ENCODE measurements around the gene TSHR. TPM values are rescaled to one million over a fixed set of nuclear protein-coding genes. Genes with fewer than 3 reads are reported as not detected.
A peak's percentile ranks its signal among the peaks of the same experiment; 100 is the strongest.
"Not testable (repeated sequence)": the region's sequence is repeated elsewhere in the genome, so short reads cannot be mapped to it uniquely, and the experiment has no call there.

TSHR gene
- total and polyA plus RNA-seq, 3 donors from 2014 or later, result 0.87 to 0.88 TPM; not detected in 1

GRCh38 chr14:80948291-80948690, 7.1 kb upstream of the TSHR start:
- TF ChIP-seq POLR2A (IDR thresholded peaks at IDR 0.05), result no peak
- TF ChIP-seq, protein P1, sequence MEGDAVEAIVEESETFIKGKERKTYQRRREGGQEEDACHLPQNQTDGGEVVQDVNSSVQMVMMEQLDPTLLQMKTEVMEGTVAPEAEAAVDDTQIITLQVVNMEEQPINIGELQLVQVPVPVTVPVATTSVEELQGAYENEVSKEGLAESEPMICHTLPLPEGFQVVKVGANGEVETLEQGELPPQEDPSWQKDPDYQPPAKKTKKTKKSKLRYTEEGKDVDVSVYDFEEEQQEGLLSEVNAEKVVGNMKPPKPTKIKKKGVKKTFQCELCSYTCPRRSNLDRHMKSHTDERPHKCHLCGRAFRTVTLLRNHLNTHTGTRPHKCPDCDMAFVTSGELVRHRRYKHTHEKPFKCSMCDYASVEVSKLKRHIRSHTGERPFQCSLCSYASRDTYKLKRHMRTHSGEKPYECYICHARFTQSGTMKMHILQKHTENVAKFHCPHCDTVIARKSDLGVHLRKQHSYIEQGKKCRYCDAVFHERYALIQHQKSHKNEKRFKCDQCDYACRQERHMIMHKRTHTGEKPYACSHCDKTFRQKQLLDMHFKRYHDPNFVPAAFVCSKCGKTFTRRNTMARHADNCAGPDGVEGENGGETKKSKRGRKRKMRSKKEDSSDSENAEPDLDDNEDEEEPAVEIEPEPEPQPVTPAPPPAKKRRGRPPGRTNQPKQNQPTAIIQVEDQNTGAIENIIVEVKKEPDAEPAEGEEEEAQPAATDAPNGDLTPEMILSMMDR (IDR thresholded peaks at IDR 0.05), result no peak
- WGBS, 2 donors, result 23 to 50% methylated on average over 1 of the region's 1 CpG
- Histone ChIP-seq H3K27ac (no peak overlapping the region), H3K4me1 (no peaks in the 10 kb centered on the region), H3K36me3 (ENCODE audit: low read depth, missing control alignments) (no peaks in the 10 kb centered on the region), H3K4me3 (no peak overlapping the region), H3K27me3 (no peaks in the 10 kb centered on the region), H3K9me3 (no peaks in the 10 kb centered on the region)
- intact Hi-C loops (cut with DNase I; ENCODE audit: low total_unique reads), result no loop called here
- DNase-seq, result no peak

DNA sequence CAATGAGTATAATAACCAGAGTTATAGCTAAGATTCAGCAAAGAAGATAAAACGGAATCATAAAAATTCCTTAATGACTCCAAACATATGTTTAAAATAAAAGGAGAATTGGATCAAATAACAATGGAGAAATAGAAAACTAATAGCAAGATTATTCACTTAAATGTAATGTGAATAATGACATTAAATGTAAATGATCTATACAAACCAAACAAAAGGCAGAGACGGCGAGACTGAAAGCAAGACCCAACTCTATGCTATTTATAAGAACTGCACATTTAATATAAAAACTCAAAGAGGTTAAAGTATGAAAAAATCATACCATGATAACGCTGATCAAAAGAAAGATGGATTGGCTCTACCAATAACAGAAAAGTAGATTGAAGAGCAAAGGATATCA, 3.9 kb upstream of the TSHR start:
- Histone ChIP-seq H3K36me3 (ENCODE audit: low read depth, missing control alignments) (no peaks in the 10 kb centered on the region), H3K4me1 (no peaks in the 10 kb centered on the region), H3K9me3 (no peaks in the 10 kb centered on the region), H3K4me3 (no peak overlapping the region), H3K27ac (no peak overlapping the region), H3K27me3 (no peaks in the 10 kb centered on the region)
- no peak for DNase-seq
- WGBS, 2 donors, result 91 to 93% methylated on average over 4 of the region's 4 CpGs
- intact Hi-C loops (cut with DNase I; ENCODE audit: low total_unique reads), result no loop called here
- TF ChIP-seq POLR2A (IDR thresholded peaks at IDR 0.05), result no peak
- TF ChIP-seq, protein P1 (IDR thresholded peaks at IDR 0.05), result no peak

DNA sequence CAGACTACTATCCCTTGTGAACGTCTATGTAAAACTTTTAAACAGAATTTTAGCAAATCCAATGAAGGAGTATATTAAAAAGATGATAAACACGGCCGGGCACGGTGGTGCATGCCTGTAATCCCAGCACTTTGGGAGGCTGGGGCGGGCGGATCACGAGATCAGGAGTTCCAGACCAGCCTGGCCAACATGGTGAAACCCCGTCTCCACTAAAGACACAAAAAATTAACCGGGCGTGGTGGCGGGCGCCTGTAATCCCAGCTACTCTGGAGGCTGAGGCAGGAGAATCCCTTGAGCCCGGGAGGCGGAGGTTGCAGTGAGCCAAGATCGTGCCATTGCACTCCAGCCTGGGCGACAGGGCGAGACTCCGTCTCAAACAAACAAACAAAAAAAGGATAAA, 2.2 kb upstream of the TSHR start:
- H3K27ac ChIP-seq; intact Hi-C loops (cut with DNase I; ENCODE audit: low total_unique reads): not testable (repeated sequence)
- 38 to 68% methylated on average over 18 of the region's 18 CpGs for WGBS, 2 donors

DNA sequence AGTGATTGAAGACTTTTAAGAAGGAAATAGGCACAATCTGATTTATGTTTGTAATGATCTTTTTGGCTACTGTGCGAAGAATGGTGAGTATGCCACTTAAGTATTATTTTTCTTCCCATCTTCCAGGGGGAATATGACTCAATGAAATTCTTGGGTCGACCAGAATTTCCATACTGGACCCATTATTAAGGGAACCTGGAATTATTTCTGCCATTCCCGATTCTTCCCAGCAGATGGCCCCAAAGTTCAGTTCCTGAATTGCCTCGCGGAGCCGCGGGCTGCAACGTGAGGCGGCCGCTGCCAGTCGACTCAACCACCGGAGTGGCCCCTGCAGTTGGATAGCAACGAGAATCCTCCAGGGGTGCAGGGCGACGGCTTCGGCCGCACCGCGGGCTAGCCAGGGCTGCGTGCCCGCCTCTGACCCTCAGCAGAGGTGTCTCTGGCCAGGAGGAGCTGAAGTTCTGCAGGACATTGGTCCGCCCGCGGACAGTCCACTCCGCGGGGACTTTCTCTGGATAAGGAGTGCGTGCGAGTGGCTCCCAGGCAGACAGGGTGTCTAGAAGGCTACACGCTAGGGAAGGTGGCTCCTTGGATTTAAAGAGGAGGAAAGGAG, 628 bp upstream of the TSHR start:
- Histone ChIP-seq H3K9me3 (no peaks in the 10 kb centered on the region), H3K4me3 (peak overlapping the region; percentile 8 to 41), H3K36me3 (ENCODE audit: low read depth, missing control alignments) (no peaks in the 10 kb centered on the region), H3K27ac (no peak overlapping the region), H3K4me1 (no peaks in the 10 kb centered on the region), H3K27me3 (no peaks in the 10 kb centered on the region)
- DNase-seq, result peak; percentile 88
- TF ChIP-seq POLR2A (IDR thresholded peaks at IDR 0.05), result no peak
- TF ChIP-seq, protein P1 (IDR thresholded peaks at IDR 0.05), result peak; percentile 48 to 68 (median 66)
- intact Hi-C loops (cut with DNase I; ENCODE audit: low total_unique reads), result no loop called here
- 1% methylated on average over 21 to 29 of the region's 29 CpGs for WGBS, 2 donors

More for the DNA sequence above, 2.2 kb upstream of the TSHR start:
- H3K9me3 ChIP-seq; H3K36me3 ChIP-seq (ENCODE audit: low read depth, missing control alignments); H3K4me1 ChIP-seq; H3K4me3 ChIP-seq; DNase-seq; H3K27me3 ChIP-seq: not testable (repeated sequence)

- Histone ChIP-seq H3K4me1 (no peaks in the 10 kb centered on the region), H3K36me3 (ENCODE audit: low read depth, missing control alignments) (no peaks in the 10 kb centered on the region), H3K4me3 (no peak overlapping the region), H3K27ac (no peak overlapping the region), H3K9me3 (no peaks in the 10 kb centered on the region), H3K27me3 (no peaks in the 10 kb centered on the region)
- WGBS, 2 donors, result 54 to 58% methylated on average over 2 of the region's 2 CpGs
- intact Hi-C loops (cut with DNase I; ENCODE audit: low total_unique reads), result no loop called here
- TF ChIP-seq POLR2A (IDR thresholded peaks at IDR 0.05), result no peak
- TF ChIP-seq, protein P1 (IDR thresholded peaks at IDR 0.05), result no peak
- no peak for DNase-seq
Measured at GRCh38 chr14:80956102-80956501, 681 bp downstream of the TSHR start.
